Coronary artery (tissue), 2 donors: ENCODE data around the gene ADGRG1.

ENCODE experiments used
- DNase-seq: peaks from one replicate; pipeline ENCODE4 v3.0.0-alpha.2; 2017; ENCODE audit warnings: low spot score
- H3K27ac ChIP-seq, 2 donors: fragments of 200-600 bp; sonication (generic); one replicate each; pipeline ENCODE4 v1.5.1; 2016 to 2019
- H3K4me3 ChIP-seq: fragments of 200-600 bp; sonication (generic); 2 replicates; pipeline ENCODE4 v1.5.1; 2016; ENCODE audit warnings: mild to moderate bottlenecking, moderate library complexity
- TF ChIP-seq, protein P1 (sequence below): fragments of 200-600 bp; sonication (generic); IDR thresholded peaks from one replicate; pipeline ENCODE4 v1.5.1; 2019; ENCODE audit warnings: antibody characterized with exemption

ADGRG1 gene

DNA sequence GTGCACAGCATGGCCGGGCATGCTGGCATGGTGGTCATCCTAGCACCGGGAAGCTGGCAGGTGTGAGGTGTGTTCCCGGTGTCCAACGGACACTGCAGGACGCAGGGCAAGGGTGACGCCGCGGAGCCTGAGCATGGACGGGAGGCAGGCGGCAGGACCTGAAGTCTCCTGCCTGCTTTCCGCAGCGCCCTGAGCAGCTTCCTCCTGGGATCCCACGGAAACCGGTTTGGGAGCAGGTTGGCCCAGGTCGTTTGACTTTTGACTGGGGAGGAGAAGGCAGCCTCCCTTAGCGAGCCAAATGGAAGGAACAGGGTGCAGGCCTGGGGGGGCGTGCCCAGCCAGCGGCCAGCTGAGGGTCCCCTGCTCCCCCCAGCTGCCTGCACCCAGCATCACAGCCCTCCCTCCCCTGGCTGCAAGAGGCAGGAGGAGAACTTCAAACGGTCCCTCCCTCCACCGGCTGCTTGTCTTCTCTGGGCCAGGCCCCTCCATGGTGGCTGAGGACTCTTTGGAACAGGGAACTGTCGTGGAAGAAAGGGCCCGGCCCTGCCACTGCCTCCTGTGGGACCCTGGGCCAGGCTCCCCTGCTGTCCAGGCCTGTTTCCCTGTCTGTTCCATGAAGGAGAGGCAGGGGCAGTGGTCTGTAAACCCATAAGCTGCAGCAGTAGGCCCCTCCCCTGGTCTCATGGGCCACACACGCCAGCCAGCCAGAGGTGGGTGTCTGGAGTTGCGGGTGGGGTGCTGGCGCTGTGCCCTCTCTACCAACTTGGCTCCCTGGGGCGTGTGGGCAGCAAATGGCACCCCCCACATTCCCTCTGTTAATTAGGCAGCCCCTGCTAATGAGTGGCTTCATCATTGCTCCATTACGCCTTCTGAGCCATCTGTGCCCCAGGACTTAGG is 7.8 kb upstream of the ADGRG1 start:
- no peak overlapping the region for H3K27ac ChIP-seq
- H3K4me3 ChIP-seq, result no peak overlapping the region
- no peak for DNase-seq
- TF ChIP-seq, protein P1, sequence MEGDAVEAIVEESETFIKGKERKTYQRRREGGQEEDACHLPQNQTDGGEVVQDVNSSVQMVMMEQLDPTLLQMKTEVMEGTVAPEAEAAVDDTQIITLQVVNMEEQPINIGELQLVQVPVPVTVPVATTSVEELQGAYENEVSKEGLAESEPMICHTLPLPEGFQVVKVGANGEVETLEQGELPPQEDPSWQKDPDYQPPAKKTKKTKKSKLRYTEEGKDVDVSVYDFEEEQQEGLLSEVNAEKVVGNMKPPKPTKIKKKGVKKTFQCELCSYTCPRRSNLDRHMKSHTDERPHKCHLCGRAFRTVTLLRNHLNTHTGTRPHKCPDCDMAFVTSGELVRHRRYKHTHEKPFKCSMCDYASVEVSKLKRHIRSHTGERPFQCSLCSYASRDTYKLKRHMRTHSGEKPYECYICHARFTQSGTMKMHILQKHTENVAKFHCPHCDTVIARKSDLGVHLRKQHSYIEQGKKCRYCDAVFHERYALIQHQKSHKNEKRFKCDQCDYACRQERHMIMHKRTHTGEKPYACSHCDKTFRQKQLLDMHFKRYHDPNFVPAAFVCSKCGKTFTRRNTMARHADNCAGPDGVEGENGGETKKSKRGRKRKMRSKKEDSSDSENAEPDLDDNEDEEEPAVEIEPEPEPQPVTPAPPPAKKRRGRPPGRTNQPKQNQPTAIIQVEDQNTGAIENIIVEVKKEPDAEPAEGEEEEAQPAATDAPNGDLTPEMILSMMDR, result no peak

DNA sequence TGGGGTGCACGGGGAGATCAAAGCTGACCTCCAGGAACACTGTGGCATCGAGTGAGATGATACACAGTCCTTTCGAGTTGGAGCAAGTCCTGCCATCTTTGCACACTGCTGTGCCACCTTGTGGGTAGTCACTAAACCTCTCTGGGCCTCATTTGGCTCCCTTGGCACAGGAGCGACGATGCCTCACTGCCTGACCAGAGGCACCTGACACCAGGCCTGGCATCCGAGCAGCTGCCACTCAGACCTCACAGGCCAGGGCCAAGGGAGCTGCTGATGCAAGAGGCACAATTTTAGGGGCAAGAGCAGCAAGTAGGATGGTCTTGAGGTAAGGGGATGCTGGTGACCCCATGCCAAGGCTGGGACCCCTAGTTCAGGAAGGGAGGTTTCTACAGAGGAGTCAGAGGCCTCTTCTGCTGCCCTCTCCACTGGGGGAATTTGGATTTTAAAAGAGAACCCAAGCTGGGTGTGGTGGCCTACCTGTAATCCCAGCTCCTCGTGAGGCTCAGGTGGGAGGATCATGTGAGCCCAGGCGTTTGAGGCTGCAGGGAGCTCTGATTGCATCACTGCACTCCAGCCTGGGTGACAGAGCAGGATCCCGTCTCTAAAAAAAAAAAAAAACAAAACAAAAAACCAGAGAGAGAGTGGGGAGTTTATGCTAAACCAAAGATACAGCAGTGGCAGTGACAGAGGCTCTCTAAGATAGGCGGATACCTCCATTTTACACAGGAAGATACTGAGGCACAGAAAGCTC is 6.7 kb upstream of the ADGRG1 start:
- no peak for DNase-seq
- TF ChIP-seq, protein P1, result no peak
- H3K4me3 ChIP-seq, result no peak overlapping the region
- no peak overlapping the region for H3K27ac ChIP-seq

DNA sequence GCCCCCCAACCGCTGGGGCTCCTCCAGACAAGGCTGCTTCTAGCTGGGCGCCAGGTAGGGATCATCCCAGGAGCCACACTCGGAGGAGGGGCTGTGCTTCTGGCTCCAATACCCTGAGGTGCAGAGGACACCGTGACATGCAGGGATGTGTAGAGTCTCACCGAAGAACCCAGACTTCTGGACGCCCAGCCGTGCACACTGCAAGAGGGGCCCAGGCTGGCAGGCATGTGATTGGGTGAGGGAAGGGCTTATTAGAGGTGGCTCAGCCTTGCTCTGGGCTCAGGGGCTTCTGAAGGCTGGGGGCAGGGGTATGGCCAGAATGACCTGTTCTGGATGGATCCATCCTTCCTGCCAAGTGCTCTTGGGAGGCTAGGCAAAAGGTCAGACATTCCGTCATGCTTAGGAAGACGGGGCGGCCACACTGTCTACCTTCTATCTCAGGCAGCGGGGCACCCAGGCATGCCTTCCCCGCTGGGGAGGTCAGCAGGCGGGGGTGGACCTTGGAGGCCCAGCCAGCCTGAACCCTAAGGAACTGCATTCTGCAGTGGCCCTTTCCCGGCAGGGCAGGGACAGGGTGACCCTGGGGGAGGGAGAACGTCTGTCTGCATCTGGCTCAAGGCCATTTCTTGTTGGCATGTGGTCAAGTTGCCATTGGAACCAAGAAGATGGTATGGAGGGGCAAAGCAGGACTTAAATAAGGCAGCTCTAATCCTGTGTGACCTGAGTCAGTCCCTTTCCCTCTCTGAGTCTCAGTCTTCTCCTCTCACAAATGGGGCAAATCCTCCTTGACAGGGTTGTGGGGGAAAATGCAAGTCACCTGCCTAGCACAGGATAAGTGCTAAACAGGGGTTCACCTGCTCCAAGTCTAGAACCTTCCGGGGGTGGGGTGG is 5.8 kb upstream of the ADGRG1 start:
- TF ChIP-seq, protein P1, result no peak
- H3K4me3 ChIP-seq, result no peak overlapping the region
- no peak for DNase-seq
- H3K27ac ChIP-seq, result peak overlapping the region in 1 of 2 donors; percentile 11

DNA sequence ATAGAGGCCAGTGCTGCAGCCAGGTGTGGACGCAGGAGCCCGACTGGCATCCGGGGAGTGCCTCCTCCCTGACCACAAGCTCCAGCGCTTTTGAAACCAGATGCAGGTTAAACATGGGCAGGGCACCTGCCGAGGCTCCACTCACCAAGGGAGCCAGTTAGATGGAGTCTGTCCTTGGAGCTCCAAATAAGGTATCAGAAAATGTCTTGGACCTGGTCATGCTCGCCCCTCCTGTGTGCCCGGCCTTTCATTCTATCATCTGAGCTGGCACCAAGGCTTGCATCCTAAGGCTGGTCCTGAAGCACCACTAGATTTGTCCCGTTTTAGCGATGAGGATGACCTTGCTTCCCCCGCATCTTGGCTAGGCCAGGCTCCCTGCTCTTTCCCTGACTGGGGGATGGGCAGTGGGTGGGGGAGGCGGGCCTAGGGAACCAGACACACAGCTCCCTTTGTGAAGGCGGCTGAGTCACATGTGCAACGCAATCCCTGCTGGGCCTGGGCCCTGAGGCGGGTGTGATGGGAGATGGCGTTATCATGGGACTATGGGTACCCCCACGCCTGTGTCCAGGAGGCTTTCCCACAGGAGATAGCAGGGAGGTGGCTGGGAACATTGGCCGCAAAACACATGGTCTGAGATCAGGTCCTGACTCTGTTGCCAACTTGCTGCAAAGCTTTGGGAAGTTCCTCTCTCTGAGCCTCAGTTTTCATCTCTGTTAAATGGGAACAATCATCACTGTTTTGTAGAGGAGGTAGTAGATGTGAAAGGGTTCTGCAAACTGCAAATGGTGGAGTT is 5.0 kb upstream of the ADGRG1 start:
- Histone ChIP-seq H3K4me3 (no peak overlapping the region), H3K27ac (no peak overlapping the region)
- no peak for DNase-seq
- TF ChIP-seq, protein P1, result no peak

DNA sequence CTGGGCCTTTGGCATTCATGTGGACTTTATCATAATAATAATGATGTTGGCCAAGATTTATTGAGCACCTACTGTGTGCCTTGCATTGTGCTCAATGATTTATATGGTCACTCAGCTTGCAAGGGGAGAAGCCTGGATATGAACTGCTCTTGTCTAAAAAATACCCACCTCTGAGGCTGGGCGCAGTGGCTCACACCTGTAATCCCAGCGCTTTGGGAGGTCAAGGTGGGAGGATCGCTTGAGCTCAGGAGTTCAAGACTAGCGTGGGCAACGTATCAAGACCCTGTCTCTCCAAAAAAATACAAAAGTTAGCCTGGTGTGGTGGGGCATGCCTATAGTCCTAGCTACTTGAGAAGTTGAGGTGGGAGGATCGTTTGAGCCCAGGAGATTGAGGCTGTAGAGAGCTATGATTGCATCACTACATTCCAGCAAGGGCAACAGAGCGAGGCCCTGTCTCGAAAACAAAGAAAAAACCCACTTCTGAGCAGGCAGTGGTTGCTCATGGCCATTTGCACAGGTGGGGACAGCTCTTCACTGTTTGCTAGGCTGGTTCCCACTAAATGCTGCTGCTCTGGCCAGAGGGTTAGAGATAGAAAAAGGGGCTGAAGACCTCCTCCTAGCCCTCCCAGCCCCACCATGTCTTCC is 4.3 kb upstream of the ADGRG1 start:
- H3K4me3 ChIP-seq, result no peak overlapping the region
- H3K27ac ChIP-seq, result no peak overlapping the region
- DNase-seq, result no peak
- TF ChIP-seq, protein P1, result no peak
